NCI-H146 (cell line): ENCODE measurements around the gene UTS2R.
A peak's percentile ranks its signal among the peaks of the same experiment; 100 is the strongest.
"Not testable (repeated sequence)": the region's sequence is repeated elsewhere in the genome, so short reads cannot be mapped to it uniquely, and the experiment has no call there.

ENCODE experiments used
- DNase-seq: peaks from one replicate; lab custom pipeline; 2025; lab: John Stamatoyannopoulos, UW

Gene UTS2R

DNA sequence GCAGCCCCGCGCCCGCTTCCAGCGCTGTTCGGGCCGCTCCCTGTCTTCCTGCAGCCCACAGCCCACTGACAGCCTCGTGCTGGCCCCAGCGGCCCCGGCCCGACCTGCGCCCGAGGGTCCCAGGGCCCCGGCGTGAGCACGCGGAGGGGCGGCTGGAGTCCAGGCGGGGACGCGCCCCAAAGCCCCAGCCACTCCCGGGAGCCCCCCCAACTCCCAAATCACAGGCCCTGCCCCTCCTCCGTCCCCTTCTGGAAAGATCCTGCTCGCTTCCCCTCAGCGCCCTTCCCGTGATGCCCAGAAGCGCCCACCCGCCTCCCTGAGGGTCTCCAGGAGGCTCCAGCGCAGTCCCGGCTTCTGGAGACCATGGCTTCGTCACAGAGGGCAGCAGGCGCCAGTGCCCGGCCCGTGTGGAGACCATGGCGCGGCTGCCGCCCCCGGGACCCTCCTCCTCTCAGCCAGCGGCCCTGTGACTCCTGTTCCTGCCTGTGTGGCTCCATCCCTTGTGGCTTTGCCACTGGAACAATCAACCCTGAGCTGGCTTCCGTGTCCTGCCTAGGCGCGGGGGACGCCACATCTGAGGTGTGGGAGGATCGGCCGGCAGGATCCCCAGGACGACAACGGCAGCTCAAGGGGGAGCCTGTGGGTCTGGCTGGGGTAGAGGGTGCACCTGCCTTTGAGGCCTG, 3.9 kb downstream of the UTS2R start:
- DNase-seq = no peak

- no peak for DNase-seq
Measured at GRCh38 chr17:82376042-82376730, 4.6 kb downstream of the UTS2R start.

GRCh38 chr17:82377294-82377693, 5.7 kb downstream of the UTS2R start:
- not testable (repeated sequence) for DNase-seq

DNA sequence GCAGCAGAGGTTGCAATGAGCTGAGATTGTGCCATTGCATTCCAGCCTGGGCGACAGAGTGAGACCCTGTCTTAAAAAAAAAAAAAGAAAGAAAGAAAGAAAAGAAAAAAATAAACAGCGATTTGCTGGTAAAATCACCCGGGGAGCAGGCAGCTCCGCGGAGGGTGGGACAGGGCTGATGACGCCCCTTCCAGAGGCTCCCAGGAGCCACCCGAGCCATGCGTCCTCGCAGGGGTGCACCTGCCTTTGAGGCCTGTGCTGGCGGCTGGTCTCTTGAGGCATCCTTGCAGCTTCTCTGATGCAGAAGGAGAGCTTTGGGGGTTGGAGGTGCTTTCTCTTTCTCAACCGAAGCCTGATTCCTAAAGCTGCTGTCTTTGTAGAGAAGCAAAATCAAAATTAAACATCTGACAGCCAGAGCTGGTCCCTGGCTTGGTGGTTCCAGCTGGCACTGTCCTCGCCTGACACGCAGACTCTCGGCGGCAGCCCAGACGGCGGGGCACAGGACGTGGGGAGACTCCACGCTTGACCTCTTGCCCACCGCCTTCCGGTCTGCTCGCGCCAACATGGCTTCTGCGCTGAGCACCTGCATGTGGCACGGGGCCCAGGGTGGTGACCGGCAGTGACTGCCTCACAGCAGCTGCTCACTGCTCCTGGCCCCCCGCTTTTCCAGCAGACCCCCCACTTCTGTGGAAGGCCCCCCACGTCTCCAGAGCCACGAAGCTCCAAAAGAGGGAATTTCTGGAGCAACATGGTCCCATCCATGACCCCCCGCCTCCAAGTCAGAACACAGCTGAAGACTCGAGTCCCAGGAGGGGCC, 6.6 kb downstream of the UTS2R start:
- no peak for DNase-seq

GRCh38 chr17:82378741-82379021, 7.1 kb downstream of the UTS2R start:
- DNase-seq = no peak

DNA sequence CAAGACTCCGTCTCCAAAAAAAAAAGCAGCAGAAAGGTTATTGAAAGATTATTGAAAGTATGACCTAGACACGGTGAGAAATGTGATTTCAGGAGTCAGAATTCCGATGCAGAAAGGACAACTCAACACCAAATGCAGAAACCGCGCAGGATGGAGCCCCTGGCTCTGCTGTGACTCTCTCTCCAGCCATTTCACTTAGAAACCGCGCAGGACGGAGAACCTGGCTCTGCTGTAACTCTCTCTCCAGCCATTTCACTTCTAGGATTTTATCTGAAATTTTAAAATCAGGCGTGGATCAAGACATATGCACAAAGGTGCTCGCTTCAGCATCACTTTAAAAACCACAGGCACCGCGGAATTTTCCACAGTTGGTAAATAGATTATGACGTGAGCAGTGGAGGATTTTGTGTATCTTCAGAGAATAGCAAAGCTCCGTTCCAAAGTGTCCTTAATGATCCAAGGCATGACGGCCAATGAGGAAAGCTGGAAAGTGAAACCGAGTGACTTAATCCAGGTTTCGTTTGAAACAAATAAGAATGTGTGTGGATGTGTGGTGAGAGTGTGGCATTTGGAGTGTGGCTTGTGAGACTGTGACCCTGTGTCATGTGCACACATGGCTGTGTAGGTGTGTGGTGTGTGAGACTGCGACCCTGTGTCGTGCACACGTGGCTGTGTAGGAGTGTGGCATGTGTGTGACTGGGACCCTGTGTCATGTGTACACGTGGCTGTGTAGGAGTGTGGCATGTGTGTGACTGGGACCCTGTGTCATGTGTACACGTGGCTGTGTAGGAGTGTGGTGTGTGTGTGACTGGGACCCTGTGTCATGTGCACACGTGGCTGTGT, 9.5 kb downstream of the UTS2R start:
- DNase-seq = no peak

DNA sequence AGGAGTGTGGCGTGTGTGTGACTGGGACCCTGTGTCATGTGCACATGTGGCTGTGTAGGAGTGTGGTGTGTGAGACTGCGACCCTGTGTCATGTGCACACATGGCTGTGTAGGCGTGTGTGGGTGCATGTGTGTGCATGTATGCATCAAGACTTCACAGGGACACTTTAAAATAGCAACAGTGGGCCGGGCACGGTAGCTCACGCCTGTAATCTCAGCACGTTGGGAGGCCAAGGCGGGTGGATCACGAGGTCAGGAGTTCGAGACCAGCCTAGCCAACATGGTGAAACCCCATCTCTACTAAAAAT, 10.1 kb downstream of the UTS2R start:
- DNase-seq = not testable (repeated sequence)

DNA sequence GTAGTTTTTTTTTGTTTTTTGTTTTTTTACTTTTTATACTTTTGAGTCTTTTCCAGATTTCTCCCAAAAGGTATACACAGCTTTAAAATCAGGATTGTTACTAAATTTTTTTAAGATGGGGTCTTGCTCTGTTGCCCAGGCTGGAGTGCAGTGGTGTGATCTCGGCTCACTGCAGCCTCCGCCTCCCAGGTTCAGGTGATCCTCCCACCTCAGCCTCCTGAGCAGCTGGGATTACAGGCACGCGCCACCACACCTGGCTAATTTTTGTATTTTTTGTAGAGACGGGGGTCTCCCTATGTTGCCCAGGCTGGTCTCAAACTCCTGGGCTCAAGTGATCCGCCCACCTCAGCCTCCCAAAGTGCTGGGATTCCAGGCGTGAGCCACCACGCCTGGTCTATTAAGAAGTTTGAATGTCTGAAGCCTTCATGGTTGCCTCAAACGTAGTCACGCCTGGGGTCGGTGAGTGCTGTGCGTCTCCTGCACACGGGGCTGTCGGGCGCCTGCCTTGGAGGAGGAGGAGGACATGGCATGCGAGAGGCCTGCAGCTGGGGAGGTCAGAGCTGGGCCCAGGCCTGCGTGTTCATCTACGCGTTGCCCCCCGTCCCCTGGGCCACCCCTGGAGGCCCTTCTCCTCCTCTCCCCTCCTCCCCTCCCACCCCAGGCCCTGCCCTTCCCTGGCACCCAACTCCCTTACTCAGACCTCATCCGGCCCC, 10.8 kb downstream of the UTS2R start:
- DNase-seq = not testable (repeated sequence)

- DNase-seq = no peak
Measured at GRCh38 chr17:82382933-82383255, 11.3 kb downstream of the UTS2R start.

DNA sequence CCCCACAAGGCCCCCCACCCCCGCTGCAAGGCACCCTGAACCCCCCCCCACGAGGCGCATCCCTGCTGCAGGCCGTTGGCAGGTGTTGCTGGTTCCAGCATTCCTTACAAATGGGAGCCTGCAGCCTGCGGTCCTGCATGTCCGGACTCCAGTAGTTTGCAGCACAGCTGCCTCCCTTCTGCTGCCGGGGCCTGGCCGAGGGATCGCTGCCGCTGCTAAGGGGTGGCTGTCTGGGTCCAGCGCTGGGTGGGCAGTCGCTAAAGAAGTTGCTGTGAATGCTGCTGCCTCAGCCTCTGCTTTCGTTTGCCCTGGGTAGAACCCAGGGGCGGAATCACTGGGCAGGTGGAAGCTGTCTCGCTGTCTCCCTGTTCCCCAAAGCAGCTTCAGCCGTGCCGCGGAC, 11.8 kb downstream of the UTS2R start:
- DNase-seq = peak; percentile 54

DNA sequence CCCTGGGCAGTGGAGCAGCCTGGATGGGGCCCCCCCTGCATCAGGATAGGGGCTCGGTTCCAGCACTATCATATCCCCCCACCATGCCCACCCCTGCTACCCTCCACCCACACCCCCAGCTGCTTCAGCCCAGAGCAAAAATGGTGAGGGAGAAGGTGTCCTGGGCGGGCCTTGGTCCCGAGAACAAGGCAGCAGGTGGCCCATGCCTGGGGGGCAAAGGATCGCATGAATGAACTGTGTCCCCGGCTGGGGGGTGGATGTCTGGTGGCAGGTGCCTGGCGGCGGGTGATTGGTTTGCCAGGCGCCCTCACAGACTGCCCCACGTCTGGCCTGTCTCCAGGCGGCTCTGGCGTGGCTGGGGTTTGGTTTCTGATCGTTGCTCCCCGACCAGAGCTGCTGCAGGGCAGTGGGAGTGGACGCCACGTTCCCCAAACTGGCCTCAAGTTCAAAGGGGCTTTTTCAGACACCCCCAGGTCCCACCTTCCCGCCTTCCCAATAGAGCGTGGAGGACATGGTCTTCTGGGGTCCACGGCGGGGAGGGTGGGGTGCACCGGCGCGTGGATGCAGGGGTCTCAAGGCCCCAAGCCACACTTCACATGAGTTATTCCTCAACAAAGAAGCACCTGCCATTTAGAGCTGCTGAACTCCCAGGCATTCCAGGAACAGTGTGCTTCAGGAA, 12.6 kb downstream of the UTS2R start:
- DNase-seq = peak; percentile 82

DNA sequence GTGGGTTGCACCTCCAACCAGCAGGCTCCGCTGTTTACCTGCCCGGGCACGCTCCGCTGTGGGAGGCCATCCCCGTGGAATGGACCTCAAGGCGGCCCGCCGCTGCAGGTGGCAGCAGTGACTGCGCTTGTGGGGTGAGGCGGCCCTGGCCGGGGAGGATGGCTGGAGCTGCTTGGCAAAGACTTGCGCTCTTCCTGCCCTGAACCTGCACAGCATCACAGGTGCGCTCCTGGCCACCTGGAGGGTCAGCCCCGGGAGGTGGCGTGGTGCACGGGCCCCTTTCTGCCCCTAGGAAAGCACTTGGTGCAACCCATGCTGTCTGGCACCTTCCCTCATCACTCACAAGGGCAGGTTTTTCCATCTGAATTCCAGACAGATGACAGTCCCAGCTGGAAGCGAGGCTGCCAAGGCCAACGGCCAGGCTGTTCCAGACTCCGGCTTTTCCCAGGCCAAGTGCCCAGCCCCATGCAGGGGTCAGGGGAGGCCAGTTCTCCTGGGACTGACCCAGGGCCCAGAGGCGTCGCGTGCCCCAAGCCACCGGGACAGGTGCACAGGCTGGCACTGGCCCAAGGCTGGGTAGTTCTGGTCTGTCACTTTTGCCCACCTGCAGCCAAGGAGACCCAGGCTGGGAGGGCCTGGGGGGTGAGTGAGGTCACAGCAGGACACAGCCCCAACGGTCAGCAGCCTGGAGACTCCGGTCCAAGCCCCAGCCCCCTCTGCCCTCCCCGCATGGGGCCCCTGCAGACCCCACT, 13.3 kb downstream of the UTS2R start:
- peak; percentile 93 for DNase-seq

DNA sequence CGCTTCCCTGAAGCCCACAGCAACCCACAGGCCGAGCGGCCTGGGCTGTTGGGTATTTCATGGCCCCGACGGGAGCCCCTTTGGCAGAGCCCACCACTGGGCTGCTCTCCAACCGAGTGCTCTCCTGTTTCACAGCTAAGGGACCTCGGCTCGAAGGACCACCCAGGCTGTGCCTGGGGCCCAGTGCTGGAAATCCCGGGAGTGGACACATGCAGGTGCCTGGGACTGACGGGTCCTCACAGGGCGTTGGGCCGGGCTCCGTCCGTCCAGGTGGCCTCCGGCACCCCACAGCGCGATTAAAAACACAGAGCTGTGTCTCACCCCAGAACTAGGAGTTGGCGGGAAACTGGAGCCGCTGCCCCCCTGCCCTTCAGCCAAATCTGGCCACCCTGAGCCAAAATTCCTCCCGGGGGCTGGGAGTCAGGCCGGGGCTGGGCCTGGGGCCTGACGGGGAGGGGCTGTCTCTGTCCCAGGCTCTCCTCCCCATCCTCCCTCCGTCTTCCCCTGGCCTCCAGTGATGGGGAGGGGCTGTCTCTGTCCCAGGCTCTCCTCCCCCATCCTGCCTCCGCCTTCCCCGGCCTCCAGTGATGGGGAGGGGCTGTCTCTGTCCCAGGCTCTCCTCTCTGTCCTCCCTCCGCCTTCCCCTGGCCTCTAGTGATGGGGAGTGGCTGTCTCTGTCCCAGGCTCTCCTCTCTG, 14.1 kb downstream of the UTS2R start:
- no peak for DNase-seq

- DNase-seq = no peak
Measured at GRCh38 chr17:82386255-82386831, 14.8 kb downstream of the UTS2R start.

- no peak for DNase-seq
Measured at GRCh38 chr17:82386881-82387704, 15.5 kb downstream of the UTS2R start.

GRCh38 chr17:82387705-82388106, 16.1 kb downstream of the UTS2R start:
- DNase-seq = no peak

DNA sequence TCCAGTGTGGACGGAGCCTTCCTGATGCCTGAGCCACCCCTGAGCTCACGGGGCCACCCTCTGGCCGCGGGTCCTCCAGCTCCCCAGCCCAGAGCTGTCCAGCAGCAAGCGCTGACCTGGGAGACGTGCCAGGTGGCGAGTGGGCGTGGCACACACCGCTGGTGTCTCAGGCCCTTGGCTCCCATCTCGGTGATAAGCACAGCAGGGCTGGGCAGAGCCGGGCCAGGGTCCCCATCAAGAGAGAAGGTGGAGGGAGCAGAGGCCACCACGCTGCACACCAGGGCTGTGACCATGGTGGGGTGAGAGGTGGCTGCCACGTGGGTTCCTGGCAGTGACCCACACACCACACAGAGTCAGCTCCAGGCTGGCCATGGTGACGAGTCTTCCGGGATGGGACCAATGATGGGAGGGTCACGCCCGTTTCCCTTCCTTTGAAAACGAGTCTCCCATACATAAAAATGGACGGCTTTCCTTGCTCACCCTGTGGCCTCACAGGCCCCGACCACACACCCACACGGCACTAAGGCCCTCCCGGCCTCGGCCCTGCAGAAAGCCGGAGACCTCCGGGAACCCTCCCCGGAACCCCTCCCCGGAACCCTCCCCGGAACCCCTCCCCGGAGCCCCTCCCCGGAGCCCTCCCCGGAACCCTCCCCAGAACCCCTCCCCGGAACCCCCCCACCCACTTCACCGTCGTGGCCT, 16.8 kb downstream of the UTS2R start:
- DNase-seq = no peak

DNA sequence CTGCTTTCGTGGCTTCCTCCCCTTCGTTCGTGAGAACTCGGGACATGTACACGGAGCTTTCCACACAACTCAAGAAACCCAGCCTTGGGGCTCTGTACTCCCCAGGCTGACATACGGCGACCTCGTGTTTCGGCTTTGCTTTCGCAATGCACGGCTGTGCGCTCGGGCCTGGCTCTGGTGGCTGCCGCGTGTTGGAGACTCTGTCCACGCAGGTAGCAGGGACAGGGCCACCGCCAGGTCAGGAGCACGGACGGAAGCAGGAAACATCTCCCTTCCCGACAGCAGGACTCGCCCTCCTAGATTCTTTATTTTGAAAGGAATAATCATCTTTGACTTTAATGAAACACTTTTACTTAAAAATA, 17.3 kb downstream of the UTS2R start:
- no peak for DNase-seq
